HCT116 (cell line): Measurements from ENCODE around the gene SPOP. TPM values are rescaled to one million over a fixed set of nuclear protein-coding genes. Genes with fewer than 3 reads are reported as not detected.

Experiments used
- ATAC-seq: fragments of 200-7000 bp; cut with Tn5 transposase; 2 replicates; pipeline ENCODE4 v1.9.1; 2020; ENCODE audit warnings: mild to moderate bottlenecking, moderate library complexity
- Bru-seq: library from RNA; stranded (reverse); fragments of 400-500 nt; gene quantifications from one replicate; lab custom pipeline; 2021; lab: Mats Ljungman, UMichigan
- BruChase-seq, 2 experiments: library from RNA; stranded (reverse); fragments of 400-500 nt; gene quantifications; one replicate each; lab custom pipeline; 2021; lab: Mats Ljungman, UMichigan
- BruUV-seq: library from RNA; stranded (reverse); fragments of 400-500 nt; replicated peaks from 2 replicates; lab custom pipeline; 2021; lab: Mats Ljungman, UMichigan
- CTCF ChIA-PET: fragments of 300-600 bp; sonication (Branson Sonifier 250); formaldehyde crosslinking; loops from one replicate; lab custom pipeline; 2021; ENCODE audit warnings: antibody characterized with exemption; lab: Charles Lee
- POLR2A ChIA-PET: fragments of 300-600, 350-600 bp; sonication (Branson Sonifier 250); formaldehyde crosslinking; loops from one replicate; lab custom pipeline; 2021; ENCODE audit warnings: antibody characterized with exemption; lab: Charles Lee
- RAD21 ChIA-PET, 2 experiments: fragments of 300-600 bp; sonication (Branson Sonifier 250); formaldehyde crosslinking; loops; one replicate each; lab custom pipeline; 2023; ENCODE audit warnings: low total read pairs in 2 of 2; ENCODE audit not compliant: uncharacterized antibody in 2 of 2, unreplicated experiment in 2 of 2, low non-redundant PET in 1 of 2; lab: Charles Lee
- DNase-seq: peaks from one replicate; pipeline ENCODE4 v3.0.0-alpha.2; 2010; ENCODE audit warnings: low read depth, low spot score
- H2AFZ ChIP-seq: fragments of 200-600 bp; shearing (Covaris generic), sonication (generic); 2 replicates; pipeline ENCODE4 v1.6.1; 2017; ENCODE audit warnings: low read depth, mixed run types, mixed read lengths, antibody characterized with exemption, low read length; ENCODE audit not compliant: poor library complexity, severe bottlenecking
- H3K27ac ChIP-seq: 2 replicates; pipeline ENCODE4 v1.5.1; 2012; ENCODE audit warnings: low read depth, low read length
- H3K27me3 ChIP-seq: fragments of 200-600 bp; sonication (generic); 2 replicates; pipeline ENCODE4 v1.6.1; 2016; ENCODE audit warnings: mixed run types, low read length, mixed read lengths; ENCODE audit not compliant: insufficient read depth
- H3K36me3 ChIP-seq, 2 experiments: fragments of 200-500 bp in 1 of 2; fragments of 200-600 bp in 1 of 2; sonication (Bioruptor generic) in 1 of 2; sonication (generic) in 1 of 2; 2 replicates each; pipeline versions ENCODE4 v1.5.1 to v1.6.1; 2014 to 2016; ENCODE audit warnings: low read length in 2 of 2, inconsistent platforms in 1 of 2, mixed read lengths in 1 of 2, mixed run types in 1 of 2; ENCODE audit not compliant: insufficient read depth in 2 of 2, control insufficient read depth in 1 of 2
- H3K4me1 ChIP-seq, 2 experiments: fragments of 200-600 bp in 1 of 2; sonication (generic) in 1 of 2; 2 replicates each; pipeline versions ENCODE4 v1.5.1 to v1.6.1; 2012 to 2017; ENCODE audit warnings: low read length in 2 of 2, inconsistent platforms in 1 of 2, mild to moderate bottlenecking in 1 of 2, mixed read lengths in 1 of 2, mixed run types in 1 of 2, moderate library complexity in 1 of 2; ENCODE audit not compliant: insufficient read depth in 2 of 2, control insufficient read depth in 1 of 2
- H3K4me2 ChIP-seq: fragments of 200-600 bp; sonication (generic); 2 replicates; pipeline ENCODE4 v1.6.1; 2017; ENCODE audit warnings: mixed run types, low read length, mixed read lengths
- H3K4me3 ChIP-seq, 2 experiments: fragments of 200-600 bp in 1 of 2; sonication (generic) in 1 of 2; replicated peaks in 1 of 2; 2 replicates each; pipeline ENCODE4 v1.5.1; 2011 to 2016; ENCODE audit warnings: low read length in 2 of 2, control low read depth in 1 of 2, low read depth in 1 of 2, mild to moderate bottlenecking in 1 of 2, mixed read lengths in 1 of 2, mixed run types in 1 of 2
- H3K79me2 ChIP-seq: fragments of 200-600 bp; sonication (generic); 2 replicates; pipeline ENCODE4 v1.6.1; 2017; ENCODE audit warnings: mild to moderate bottlenecking, mixed run types, low read length, moderate library complexity, mixed read lengths; ENCODE audit not compliant: insufficient read depth
- H3K9ac ChIP-seq: fragments of 200-600 bp; sonication (generic); 2 replicates; pipeline ENCODE4 v1.6.1; 2016; ENCODE audit warnings: low read length, mixed read lengths
- H3K9me2 ChIP-seq: fragments of 200-600 bp; sonication (generic), shearing (Covaris generic); 2 replicates; pipeline ENCODE4 v1.6.1; 2017; ENCODE audit warnings: mixed run types, mild to moderate bottlenecking, moderate library complexity; ENCODE audit not compliant: insufficient read depth
- H3K9me3 ChIP-seq, 2 experiments: fragments of 200-500 bp in 1 of 2; fragments of 200-600 bp in 1 of 2; sonication (Bioruptor generic) in 1 of 2; sonication (generic) in 1 of 2; 2 replicates each; pipeline ENCODE4 v1.6.1; 2014 to 2017; ENCODE audit warnings: low read length in 2 of 2, mixed read lengths in 2 of 2, inconsistent platforms in 1 of 2, low read depth in 1 of 2, mild to moderate bottlenecking in 1 of 2, mixed run types in 1 of 2, moderate library complexity in 1 of 2; ENCODE audit not compliant: control insufficient read depth in 1 of 2, insufficient read depth in 1 of 2
- H4K20me1 ChIP-seq: fragments of 200-600 bp; sonication (generic), shearing (Covaris generic); 2 replicates; pipeline ENCODE4 v1.6.1; 2017; ENCODE audit warnings: mixed run types, mild to moderate bottlenecking, moderate library complexity; ENCODE audit not compliant: insufficient read depth
- CEBPB ChIP-seq: IDR thresholded peaks from 2 replicates; pipeline ENCODE4 v1.6.1; 2012; ENCODE audit warnings: low read depth
- CTCF ChIP-seq, 3 experiments: fragments of 200-600 bp in 1 of 3; sonication (generic) in 1 of 3; IDR thresholded peaks in 2 of 3; conservative IDR thresholded peaks in 1 of 3; 2 replicates each; pipeline ENCODE4 v1.5.1; 2012 to 2017; ENCODE audit warnings: low read depth in 2 of 3, low read length in 2 of 3, antibody characterized with exemption in 1 of 3, borderline replicate concordance in 1 of 3, control low read depth in 1 of 3, mild to moderate bottlenecking in 1 of 3, mixed read lengths in 1 of 3, mixed run types in 1 of 3, moderate library complexity in 1 of 3; ENCODE audit not compliant: insufficient read depth in 1 of 3
- EGR1 ChIP-seq: IDR thresholded peaks from 2 replicates; pipeline ENCODE4 v1.6.1; 2012; ENCODE audit warnings: low read depth
- EZH2 ChIP-seq: fragments of 200-600 bp; sonication (generic); IDR thresholded peaks from 2 replicates; pipeline ENCODE4 v1.6.1; 2017; ENCODE audit warnings: antibody characterized with exemption, mixed run types
- EZH2phosphoT487 ChIP-seq: fragments of 200-600 bp; IDR thresholded peaks from 2 replicates; pipeline ENCODE4 v1.6.1; 2018; ENCODE audit warnings: antibody characterized with exemption, borderline replicate concordance
- FOSL1 ChIP-seq: IDR thresholded peaks from 2 replicates; pipeline ENCODE4 v1.6.1; 2012; ENCODE audit warnings: low read depth
- JUND ChIP-seq: IDR thresholded peaks from 2 replicates; pipeline ENCODE4 v1.6.1; 2012
- MAX ChIP-seq: IDR thresholded peaks from 2 replicates; pipeline ENCODE4 v1.6.1; 2012
- POLR2A ChIP-seq: IDR thresholded peaks from 2 replicates; pipeline ENCODE4 v1.7.0; 2011; ENCODE audit warnings: borderline replicate concordance; ENCODE audit not compliant: insufficient read depth, insufficient read length; ENCODE audit errors: extremely low read depth
- POLR2AphosphoS5 ChIP-seq: IDR thresholded peaks from 2 replicates; pipeline ENCODE4 v1.6.1; 2011; ENCODE audit warnings: mild to moderate bottlenecking, low read depth, low read length, moderate library complexity
- RAD21 ChIP-seq: IDR thresholded peaks from 2 replicates; pipeline ENCODE4 v1.6.1; 2012; ENCODE audit warnings: low read depth, mild to moderate bottlenecking
- REST ChIP-seq: IDR thresholded peaks from 2 replicates; pipeline ENCODE4 v1.6.1; 2012; ENCODE audit warnings: low read depth
- SIN3A ChIP-seq: IDR thresholded peaks from 2 replicates; pipeline ENCODE4 v1.6.1; 2012; ENCODE audit warnings: low read depth
- SRF ChIP-seq: IDR thresholded peaks from 2 replicates; pipeline ENCODE4 v1.6.1; 2012; ENCODE audit warnings: low read depth
- TCF7L2 ChIP-seq: IDR thresholded peaks from 2 replicates; pipeline ENCODE4 v1.7.0; 2011; ENCODE audit warnings: borderline replicate concordance, inconsistent platforms; ENCODE audit not compliant: insufficient read depth, insufficient read length; ENCODE audit errors: extremely low read depth
- YY1 ChIP-seq: IDR thresholded peaks from 2 replicates; pipeline ENCODE4 v1.6.1; 2011; ENCODE audit warnings: low read length, low read depth, moderate library complexity, mild to moderate bottlenecking; ENCODE audit not compliant: insufficient replicate concordance; ENCODE audit errors: extremely low read depth
- ZFX ChIP-seq: fragments of 450-650 bp; IDR thresholded peaks from 2 replicates; pipeline ENCODE4 v1.6.1; 2017
- ZNF274 ChIP-seq: fragments of 200-500 bp; sonication (Bioruptor generic); IDR thresholded peaks from 2 replicates; pipeline ENCODE4 v1.6.1; 2014; ENCODE audit warnings: mild to moderate bottlenecking, low read depth, low read length, inconsistent platforms
- intact Hi-C: fragments of 100-400 bp; cut with micrococcal nuclease; formaldehyde crosslinking; loops from 2 replicates; pipeline ENCODE4 v1.10.0; 2022
- long read RNA-seq: library from polyadenylated mRNA; unstranded; transcript quantifications from one replicate; pipeline ENCODE4 v2.0.0, GENCODE V29; 2021; ENCODE audit not compliant: unreplicated experiment
- polyA plus RNA-seq: library from polyadenylated mRNA; unstranded; fragments of >200 nt; gene quantifications from 2 replicates; pipeline ENCODE4 v1.2.1, GENCODE V29; 2012; ENCODE audit warnings: missing spikeins
- total RNA-seq: library from RNA; stranded (reverse); gene quantifications from one replicate; pipeline ENCODE4 v1.2.1, GENCODE V29; 2021; ENCODE audit not compliant: unreplicated experiment

Gene SPOP
- total RNA-seq = 85.1 TPM
- polyA plus RNA-seq = 49.0 and 63.9 TPM in 2 replicates
- percentile 88 among the genes with signal in this experiment for Bru-seq, nascent RNA
- BruChase-seq, experiment 1, labeled RNA remaining after a 6-hour chase = percentile 80 among the genes with signal in this experiment
- BruChase-seq, experiment 2, labeled RNA remaining after a 2-hour chase = percentile 85 among the genes with signal in this experiment
- long read RNA-seq, transcript SPOP-202 (11 exons, 2,985 nt) = minor isoform, 11 of 212 reads
- long read RNA-seq, transcript SPOP-221 (1 exons, 2,135 nt) = minor isoform, 53 of 212 reads
- long read RNA-seq, transcript SPOP-206 (10 exons, 1,865 nt) = major isoform, 108 of 212 reads
- long read RNA-seq, transcript SPOP-201 (11 exons, 2,965 nt) = minor isoform, 10 of 212 reads
- long read RNA-seq, partial matches to known transcripts = 6 of 212 reads
- long read RNA-seq, other reads (novel, unspliced or antisense) = 24 of 212 reads

- H3K27ac ChIP-seq = peak within 1 kb of the TSS; percentile 51
- H4K20me1 ChIP-seq = no peaks in the 10 kb centered on the region
- ChIA-PET RAD21 (interaction anchor here in 1 of 2 experiments (0.6 to 0.7 kb wide), 2 partner anchors 103 to 108 kb away, joined by 3 to 5 read pairs; no protein-coding TSS in a partner anchor), POLR2A (interaction anchor here (1.0 to 1.5 kb wide), 5 partner anchors 30 to 102 kb away, joined by 3 to 9 read pairs (median 6); partner anchors contain the start of genes FAM117A, NXPH3 and SLC35B1), CTCF (interaction anchor here (0.6 to 1.0 kb wide), 4 partner anchors 11 to 108 kb away, joined by 3 to 5 read pairs (median 4); partner anchors contain the start of gene SLC35B1)
- no peaks in the 10 kb centered on the region for H3K9me3 ChIP-seq
- H3K4me2 ChIP-seq = peak within 1 kb of the TSS; percentile 84
- peak within 1 kb of the TSS; percentile 76 for H2AFZ ChIP-seq
- peaks cover 40% of the 10 kb centered on the region for H3K79me2 ChIP-seq
- DNase-seq (peak; percentile 100), ATAC-seq (peak; percentile 95)
- intact Hi-C loops = no loop called here
- H3K4me3 ChIP-seq = peak within 1 kb of the TSS; percentile 66 to 84
- peak within 1 kb of the TSS; percentile 74 for H3K9ac ChIP-seq
- no peaks in the 10 kb centered on the region for H3K9me2 ChIP-seq
- H3K36me3 ChIP-seq = no peaks in the 10 kb centered on the region; a peak in 1 of 4 replicates
- no peaks in the 10 kb centered on the region for H3K27me3 ChIP-seq
- H3K4me1 ChIP-seq = peaks cover 4 to 17% of the 10 kb centered on the region in 2 experiments; a peak in 3 of 4 replicates
- BruUV-seq = no TSS peak
- TF ChIP-seq ZFX (no peak), JUND (no peak), ZNF274 (no peak), SRF (no peak), CTCF (IDR thresholded peaks at IDR 0.05 in 2 of 3, conservative IDR thresholded peaks at IDR 0.05 in 1 of 3; ENCODE audit: borderline replicate concordance in 1 of 3, insufficient read depth in 1 of 3, low read depth in 2 of 3, low read length in 2 of 3) (no peak), SIN3A (no peak; the same call in none of the 2 replicates), POLR2A (no peak), RAD21 (no peak), POLR2AphosphoS5 (peak; percentile 72), TCF7L2 (peak; percentile 79), YY1 (peak; percentile 81), MAX (peak; percentile 100), FOSL1 (no peak), EZH2phosphoT487 (no peak), REST (no peak), CEBPB (no peak), EZH2 (no peak), EGR1 (no peak)
Observed at GRCh38 chr17:49677933-49678847, at the start of gene SPOP. Gene SPOP, minus strand, starts transcription at chr17:49678097. Its CDS starts 55,287 bp downstream, at chr17:49622810.
